ENCODE data around the gene SMURF2. TPM values are rescaled to one million over a fixed set of nuclear protein-coding genes. Genes with fewer than 3 reads are reported as not detected.

The SMURF2 gene
- total and polyA plus RNA-seq, 9 of the 15 experiments (the other 6 are each of a cell fraction or from before 2014, with no cell fraction given): 3.8 to 22.0 (median 14.8) TPM

DNA sequence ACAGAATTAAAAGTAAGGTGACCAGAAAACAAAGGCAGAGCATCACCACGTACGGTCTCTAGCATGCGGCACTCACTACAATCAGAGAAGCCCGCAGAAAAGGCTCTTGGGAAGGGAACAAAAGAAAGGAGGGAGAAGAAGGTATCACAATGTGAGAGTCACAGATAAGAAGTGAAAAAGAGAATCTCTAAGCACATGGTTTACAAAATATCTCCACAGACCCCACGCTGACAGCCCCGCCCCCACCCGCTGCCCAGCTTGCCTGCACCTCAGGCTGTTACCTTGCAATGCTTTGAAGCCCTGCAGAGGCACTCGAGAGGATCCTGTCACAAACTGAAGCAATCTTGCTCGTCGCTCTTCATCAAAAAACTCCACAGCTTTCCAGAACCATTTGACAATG lies 114.8 kb downstream of the SMURF2 start (continued):
- TF ChIP-seq RBM39 (optimal IDR thresholded peaks at IDR 0.05; ENCODE audit: low read depth, low read length) (no peak), MCM2 (IDR thresholded peaks at IDR 0.05; ENCODE audit: low read depth) (no peak), TCF3 (CRISPR knock-in tag; IDR thresholded peaks at IDR 0.05) (peak; percentile 74), EZH2 (IDR thresholded peaks at IDR 0.05; ENCODE audit: borderline replicate concordance, low read depth, low read length) (no peak)

DNA sequence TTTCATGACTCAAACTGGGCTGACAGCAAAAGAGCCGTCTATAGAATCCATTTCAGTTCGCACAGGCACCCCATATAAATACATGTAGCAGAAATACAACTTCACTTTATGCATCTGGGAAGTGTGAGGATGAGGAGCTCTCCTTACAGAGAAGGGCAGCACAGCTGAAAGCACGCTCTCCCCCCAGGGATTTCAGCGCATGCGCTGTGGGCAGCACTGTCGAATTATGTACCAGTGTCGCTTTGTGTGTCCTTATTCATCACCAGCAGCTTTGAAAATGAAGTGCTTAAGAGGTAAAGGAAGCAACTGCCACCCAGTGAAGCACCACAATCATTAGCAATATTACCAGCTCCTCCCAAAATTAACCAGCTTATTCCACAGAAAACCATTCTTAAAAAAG lies 115.4 kb downstream of the SMURF2 start:
- H3K9me3 ChIP-seq (replicated peaks; ENCODE audit: control insufficient read depth, insufficient read depth, low read depth, low read length): no peaks in the 10 kb centered on the region
- H4K20me1 ChIP-seq (replicated peaks; ENCODE audit: control insufficient read depth, insufficient read depth, low read length): no peaks in the 10 kb centered on the region
- H3K4me1 ChIP-seq (replicated peaks in 1 of 2; ENCODE audit: control insufficient read depth in 2 of 2, insufficient read depth in 2 of 2, low read length in 2 of 2): peaks cover 6 to 8% of the 10 kb centered on the region in 2 experiments; a peak in 4 of 5 replicates
- intact Hi-C loops (cut with micrococcal nuclease) (no loop called here), in situ Hi-C loops (cut with MboI) (no loop called here)
- H3K4me3 ChIP-seq: no peak overlapping the region
- H3K27me3 ChIP-seq (ENCODE audit: control insufficient read depth in 2 of 2, insufficient read depth in 2 of 2, low read length in 2 of 2): no peaks in the 10 kb centered on the region
- peaks cover 36% of the 10 kb centered on the region for H3K36me3 ChIP-seq (ENCODE audit: control insufficient read depth, insufficient read depth, low read length)
- no TSS peak for BruUV-seq (replicated peaks)
- H2AFZ ChIP-seq (ENCODE audit: low read depth, low read length): no peak overlapping the region
- no peaks in the 10 kb centered on the region for H3K79me2 ChIP-seq (ENCODE audit: control insufficient read depth, insufficient read depth, low read length)
- ChIA-PET CTCF (ENCODE audit: low intra/inter-chr PET ratio) (no interaction called here), POLR2A (interaction anchor here (0.8 to 1.7 kb wide), 8 partner anchors 7 to 41 kb away, joined by 3 to 8 read pairs (median 3); no protein-coding TSS in a partner anchor)
- H3K4me2 ChIP-seq (ENCODE audit: insufficient read depth, low read length): no peak overlapping the region
- no peak overlapping the region for H3K9ac ChIP-seq (ENCODE audit: insufficient read depth in 1 of 2, low read depth in 2 of 2, low read length in 2 of 2)
- ATAC-seq: no peak
- H3K27ac ChIP-seq (ENCODE audit: extremely low read depth, low read depth, low read length): no peak overlapping the region
- TF ChIP-seq, protein P1, sequence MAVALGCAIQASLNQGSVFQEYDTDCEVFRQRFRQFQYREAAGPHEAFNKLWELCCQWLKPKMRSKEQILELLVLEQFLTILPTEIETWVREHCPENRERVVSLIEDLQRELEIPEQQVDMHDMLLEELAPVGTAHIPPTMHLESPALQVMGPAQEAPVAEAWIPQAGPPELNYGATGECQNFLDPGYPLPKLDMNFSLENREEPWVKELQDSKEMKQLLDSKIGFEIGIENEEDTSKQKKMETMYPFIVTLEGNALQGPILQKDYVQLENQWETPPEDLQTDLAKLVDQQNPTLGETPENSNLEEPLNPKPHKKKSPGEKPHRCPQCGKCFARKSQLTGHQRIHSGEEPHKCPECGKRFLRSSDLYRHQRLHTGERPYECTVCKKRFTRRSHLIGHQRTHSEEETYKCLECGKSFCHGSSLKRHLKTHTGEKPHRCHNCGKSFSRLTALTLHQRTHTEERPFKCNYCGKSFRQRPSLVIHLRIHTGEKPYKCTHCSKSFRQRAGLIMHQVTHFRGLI (CRISPR knock-in tag; IDR thresholded peaks at IDR 0.05): no peak
- FAIRE-seq: no peak
- no peak for DNase-seq (ENCODE audit: extremely low read depth in 1 of 4, low spot score in 3 of 4)
- WGBS (ENCODE audit: insufficient coverage, low coverage, missing lambda C conversion rate): 96% methylated on average over 7 of the region's 7 CpGs
- H3K9me1 ChIP-seq (ENCODE audit: control insufficient read depth, insufficient read depth, low read length): no peaks in the 10 kb centered on the region

Measured in K562 (cell line).